Suppressor macrophage (primary cell): ENCODE results near the gene CABP4.
A peak's percentile ranks its signal among the peaks of the same experiment; 100 is the strongest.

Experiments
- DNase-seq, 4 experiments: peaks; one replicate each; pipeline ENCODE4 v3.0.0-alpha.2; 2020 to 2022

CABP4 gene

GRCh38 chr11:67497656-67498291 is 42.6 kb downstream of the CABP4 start:
- no peak for DNase-seq

- no peak for DNase-seq
Observed at GRCh38 chr11:67498544-67498972, 43.4 kb downstream of the CABP4 start.

GRCh38 chr11:67499808-67500483 is 44.8 kb downstream of the CABP4 start:
- no peak for DNase-seq

- DNase-seq: no peak
Observed at GRCh38 chr11:67500484-67500821, 45.3 kb downstream of the CABP4 start.

- DNase-seq: peak; percentile 49 to 74 (median 62)
Observed at GRCh38 chr11:67500831-67501715, 45.9 kb downstream of the CABP4 start.

- no peak for DNase-seq
Observed at GRCh38 chr11:67501854-67502253, 46.7 kb downstream of the CABP4 start.

- DNase-seq: no peak
Observed at GRCh38 chr11:67502328-67502979, 47.3 kb downstream of the CABP4 start.

- no peak for DNase-seq
Observed at GRCh38 chr11:67503119-67504004, 48.2 kb downstream of the CABP4 start.

- peak; percentile 6 to 47 (median 23) for DNase-seq
Observed at GRCh38 chr11:67504005-67504949, 49.1 kb downstream of the CABP4 start.

- peak; percentile 82 to 94 (median 88) for DNase-seq
Observed at GRCh38 chr11:67504950-67505581, 49.9 kb downstream of the CABP4 start, which contains the start of gene PITPNM1. Gene PITPNM1 (minus strand): TSS chr11:67505363. CDS start chr11:67504180, 1,183 bp downstream.

GRCh38 chr11:67505605-67506396 is 50.6 kb downstream of the CABP4 start:
- peak; percentile 98 to 99 (median 98) for DNase-seq

- DNase-seq: no peak
Observed at GRCh38 chr11:67506426-67507051, 51.4 kb downstream of the CABP4 start.

GRCh38 chr11:67507242-67507863 is 52.2 kb downstream of the CABP4 start:
- no peak for DNase-seq

- peak; percentile 99 to 100 (median 100) for DNase-seq
Observed at GRCh38 chr11:67507864-67508485, 52.8 kb downstream of the CABP4 start, which contains the start of gene CDK2AP2. Gene CDK2AP2 (minus strand): TSS chr11:67508162. CDS start chr11:67508082, 80 bp downstream.

GRCh38 chr11:67508486-67509121 is 53.5 kb downstream of the CABP4 start:
- DNase-seq: peak; percentile 98 to 99 (median 99)

- no peak for DNase-seq
Observed at GRCh38 chr11:67510023-67510345, 54.8 kb downstream of the CABP4 start.
